ENCODE data around the gene GALNT1.

Gene GALNT1

DNA sequence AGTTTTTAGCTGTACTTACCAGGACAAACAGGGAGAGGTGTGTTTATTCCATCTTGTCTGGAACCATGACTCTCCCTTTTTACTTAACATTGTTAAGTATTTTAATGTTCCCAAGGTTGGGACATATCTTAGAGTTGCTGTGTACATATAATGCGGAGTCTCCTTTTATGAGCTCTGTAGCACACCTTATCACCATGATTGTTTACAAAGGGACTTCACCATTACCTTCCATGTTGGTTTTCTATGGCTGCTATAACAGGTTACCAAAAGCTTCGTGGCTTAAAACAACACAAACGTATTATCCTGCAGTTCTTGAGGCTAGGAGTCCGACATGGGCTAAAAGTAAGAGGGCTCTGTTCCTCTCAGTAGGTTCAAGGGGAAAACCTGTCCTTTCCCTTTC lies 164.3 kb downstream of the GALNT1 start:
- TF ChIP-seq GATA1 (IDR thresholded peaks at IDR 0.05; ENCODE audit: low read depth, low read length) (no peak), POLR2A (IDR thresholded peaks at IDR 0.05; ENCODE audit: low read length) (no peak)
- no peak for DNase-seq

GRCh38 chr18:35746826-35747339 lies 165.3 kb downstream of the GALNT1 start:
- no peak for TF ChIP-seq GATA1 (IDR thresholded peaks at IDR 0.05; ENCODE audit: low read depth, low read length)
- no peak for TF ChIP-seq POLR2A (IDR thresholded peaks at IDR 0.05; ENCODE audit: low read length)
- no peak for DNase-seq

GRCh38 chr18:35747894-35748472 lies 166.4 kb downstream of the GALNT1 start:
- DNase-seq, result no peak
- TF ChIP-seq GATA1 (IDR thresholded peaks at IDR 0.05; ENCODE audit: low read depth, low read length), result no peak
- no peak for TF ChIP-seq POLR2A (IDR thresholded peaks at IDR 0.05; ENCODE audit: low read length)

GRCh38 chr18:35749701-35750100 lies 168.2 kb downstream of the GALNT1 start:
- no peak for DNase-seq
- TF ChIP-seq GATA1 (IDR thresholded peaks at IDR 0.05; ENCODE audit: low read depth, low read length), result no peak

DNA sequence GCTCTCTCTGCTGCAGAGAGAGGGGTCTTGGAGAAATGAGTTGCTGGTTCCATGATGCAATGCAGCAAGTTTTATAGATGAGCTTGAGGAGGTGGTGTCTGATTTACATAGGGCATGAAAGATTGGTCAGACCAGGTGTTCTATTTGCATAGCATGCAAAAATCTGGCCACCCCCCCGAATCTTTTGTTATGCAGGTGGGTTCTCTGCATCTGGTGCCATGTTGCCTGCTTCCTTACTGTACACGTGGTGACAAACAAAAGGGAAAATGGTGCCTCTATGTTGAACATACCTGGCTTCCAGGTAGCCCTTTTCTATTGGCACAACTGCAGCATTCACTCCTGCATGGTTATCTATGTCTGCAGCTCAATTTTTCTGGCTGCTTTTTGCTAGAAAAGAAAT lies 169.4 kb downstream of the GALNT1 start:
- DNase-seq, result no peak
- TF ChIP-seq GATA1 (IDR thresholded peaks at IDR 0.05; ENCODE audit: low read depth, low read length) (no peak), POLR2A (IDR thresholded peaks at IDR 0.05; ENCODE audit: low read length) (no peak)

GRCh38 chr18:35753306-35753910 lies 171.9 kb downstream of the GALNT1 start:
- TF ChIP-seq GATA1 (IDR thresholded peaks at IDR 0.05; ENCODE audit: low read depth, low read length) (no peak), POLR2A (IDR thresholded peaks at IDR 0.05; ENCODE audit: low read length) (no peak)
- DNase-seq, result no peak

DNA sequence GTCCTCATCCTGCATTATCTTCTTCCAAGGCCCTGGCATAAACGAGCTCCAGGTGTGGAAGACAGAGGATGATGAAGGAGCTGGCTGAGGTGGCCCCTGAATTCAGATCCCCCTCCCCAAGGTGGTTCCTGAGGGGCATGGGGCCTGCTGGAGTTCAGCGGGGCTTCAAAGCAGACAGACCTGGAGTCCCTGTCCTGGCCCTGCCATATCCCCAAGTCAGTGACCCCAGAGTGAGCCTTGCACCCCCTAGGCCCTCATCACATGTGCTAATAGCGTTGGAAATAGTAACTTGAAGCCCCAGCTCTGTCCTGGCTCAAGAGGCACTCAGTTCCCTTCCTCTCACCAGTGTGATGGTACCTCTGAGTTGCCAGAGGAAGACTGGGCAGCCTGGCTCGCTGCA lies 172.9 kb downstream of the GALNT1 start:
- TF ChIP-seq GATA1 (IDR thresholded peaks at IDR 0.05; ENCODE audit: low read depth, low read length), result no peak
- no peak for TF ChIP-seq POLR2A (IDR thresholded peaks at IDR 0.05; ENCODE audit: low read length)

GRCh38 chr18:35755369-35755768 lies 173.8 kb downstream of the GALNT1 start:
- no peak for DNase-seq
- TF ChIP-seq POLR2A (IDR thresholded peaks at IDR 0.05; ENCODE audit: low read length) (no peak), GATA1 (IDR thresholded peaks at IDR 0.05; ENCODE audit: low read depth, low read length) (no peak)

More for the DNA sequence above, 172.9 kb downstream of the GALNT1 start:
- no peak for DNase-seq

DNA sequence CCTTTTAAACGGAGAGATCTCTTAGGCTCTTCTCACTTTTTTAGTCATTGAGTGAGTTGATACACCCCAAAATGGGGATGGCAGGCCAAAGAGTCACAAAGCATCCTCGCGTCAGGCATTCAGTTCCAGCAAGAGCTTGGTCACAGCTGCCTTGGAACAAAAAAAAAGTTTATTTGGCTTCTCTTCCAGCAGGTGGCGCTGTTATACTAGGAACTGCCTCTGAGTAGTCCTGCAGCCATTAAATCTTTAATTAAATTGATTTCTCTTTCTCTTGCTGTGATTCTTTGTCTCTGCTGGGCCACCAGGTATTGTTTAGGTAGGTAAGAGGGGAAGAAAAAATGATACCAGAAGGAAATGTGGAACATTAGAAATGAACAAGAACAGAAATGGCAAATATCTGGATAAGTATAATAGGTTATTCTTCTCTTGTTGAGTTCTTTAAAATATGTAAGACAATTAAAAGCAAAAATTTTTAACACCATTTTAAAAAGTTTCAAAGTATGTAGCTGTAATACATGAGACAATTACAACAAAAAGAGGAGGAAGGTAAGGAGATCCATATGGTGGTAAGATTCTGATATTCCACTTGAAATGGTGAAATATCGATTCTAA lies 175.1 kb downstream of the GALNT1 start:
- peak; percentile 72 to 80 for DNase-seq
- TF ChIP-seq GATA1 (IDR thresholded peaks at IDR 0.05; ENCODE audit: low read depth, low read length), result no peak
- no peak for TF ChIP-seq POLR2A (IDR thresholded peaks at IDR 0.05; ENCODE audit: low read length)

All from erythroblast (primary cell).